NCI-H187 (cell line): ENCODE measurements around the gene DNAJB1.
"Not testable (repeated sequence)": the region's sequence is repeated elsewhere in the genome, so short reads cannot be mapped to it uniquely, and the experiment has no call there.

Source experiments
- DNase-seq, 2 experiments: peaks; one replicate each; lab custom pipeline; 2025; lab: John Stamatoyannopoulos, UW

Gene DNAJB1

DNA sequence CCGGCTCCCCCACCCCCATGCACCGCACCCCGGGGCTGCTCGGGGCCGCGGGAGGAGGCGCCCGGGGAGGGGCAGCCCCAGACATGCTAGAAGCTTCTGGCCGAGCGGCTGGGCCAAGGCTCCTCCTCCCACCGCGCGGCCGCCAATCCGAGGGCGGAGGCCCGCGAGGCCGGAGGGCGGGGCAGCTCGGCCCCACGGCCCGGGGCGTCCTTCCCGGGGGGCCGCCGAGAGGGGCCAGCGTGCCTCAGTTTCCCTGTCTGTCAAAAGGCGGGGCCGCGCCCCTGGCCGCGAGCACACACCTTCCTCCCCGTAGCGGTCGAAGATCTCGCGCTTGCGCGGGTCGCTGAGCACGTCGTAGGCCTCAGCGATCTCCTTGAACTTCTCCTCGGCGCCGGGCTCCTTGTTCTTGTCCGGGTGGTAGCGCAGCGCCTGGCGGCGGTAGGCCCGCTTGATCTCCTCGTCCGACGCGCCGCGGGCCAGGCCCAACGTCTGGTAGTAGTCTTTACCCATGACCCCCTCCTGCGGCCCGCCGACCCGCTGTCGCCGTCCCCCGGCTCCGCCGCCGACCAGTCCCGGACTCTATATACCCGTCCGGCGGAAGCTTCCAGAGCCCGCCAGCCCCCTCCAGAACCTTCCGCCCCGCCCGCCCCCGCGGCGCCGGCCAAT is at the start of gene DNAJB1:
TSS of gene DNAJB1 (minus strand) at position 558 of the 666 bp plus-strand sequence. CDS start at position 510, 48 bp downstream.
- peak in 1 of 2 experiments; percentile 3 for DNase-seq

DNA sequence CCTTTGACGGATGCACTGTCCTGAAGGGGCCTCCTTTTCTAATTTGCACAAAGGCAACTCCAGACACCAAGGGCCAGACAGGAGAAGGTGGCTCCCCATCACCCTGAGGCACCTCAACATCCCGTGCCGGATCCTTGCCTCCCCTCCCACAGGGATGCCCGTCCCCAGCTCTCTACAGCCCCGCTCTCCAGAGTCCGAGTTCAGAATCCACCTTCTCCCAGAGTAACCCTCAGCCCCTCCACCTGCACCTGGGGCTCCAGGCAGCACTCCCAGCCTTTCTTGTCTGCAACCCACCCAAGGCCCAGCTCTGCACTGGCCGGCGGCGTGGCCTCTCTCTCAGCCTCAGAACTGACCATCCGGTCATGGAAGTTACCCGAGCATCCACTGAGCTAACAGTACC is 48.9 kb upstream of the DNAJB1 start:
- DNase-seq, result no peak

DNA sequence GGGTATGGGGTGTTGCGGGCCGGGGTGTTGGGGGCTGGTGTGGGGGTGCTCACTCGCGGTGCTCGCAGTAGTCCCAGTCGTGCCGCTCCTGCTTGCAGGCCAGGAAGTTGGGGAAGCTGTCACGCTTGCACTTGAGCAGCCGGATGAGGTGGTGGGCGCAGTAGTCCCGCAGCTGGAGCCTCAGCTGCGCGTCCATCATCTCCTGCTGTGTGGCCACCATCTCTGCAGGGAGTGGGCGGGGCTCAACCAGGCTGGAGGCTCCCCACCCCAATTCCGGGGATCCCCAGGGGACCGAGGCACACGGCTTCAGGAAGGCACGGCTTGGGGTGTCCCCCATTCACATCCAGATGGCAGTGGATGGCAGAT is 48.5 kb upstream of the DNAJB1 start:
- DNase-seq, result no peak

DNA sequence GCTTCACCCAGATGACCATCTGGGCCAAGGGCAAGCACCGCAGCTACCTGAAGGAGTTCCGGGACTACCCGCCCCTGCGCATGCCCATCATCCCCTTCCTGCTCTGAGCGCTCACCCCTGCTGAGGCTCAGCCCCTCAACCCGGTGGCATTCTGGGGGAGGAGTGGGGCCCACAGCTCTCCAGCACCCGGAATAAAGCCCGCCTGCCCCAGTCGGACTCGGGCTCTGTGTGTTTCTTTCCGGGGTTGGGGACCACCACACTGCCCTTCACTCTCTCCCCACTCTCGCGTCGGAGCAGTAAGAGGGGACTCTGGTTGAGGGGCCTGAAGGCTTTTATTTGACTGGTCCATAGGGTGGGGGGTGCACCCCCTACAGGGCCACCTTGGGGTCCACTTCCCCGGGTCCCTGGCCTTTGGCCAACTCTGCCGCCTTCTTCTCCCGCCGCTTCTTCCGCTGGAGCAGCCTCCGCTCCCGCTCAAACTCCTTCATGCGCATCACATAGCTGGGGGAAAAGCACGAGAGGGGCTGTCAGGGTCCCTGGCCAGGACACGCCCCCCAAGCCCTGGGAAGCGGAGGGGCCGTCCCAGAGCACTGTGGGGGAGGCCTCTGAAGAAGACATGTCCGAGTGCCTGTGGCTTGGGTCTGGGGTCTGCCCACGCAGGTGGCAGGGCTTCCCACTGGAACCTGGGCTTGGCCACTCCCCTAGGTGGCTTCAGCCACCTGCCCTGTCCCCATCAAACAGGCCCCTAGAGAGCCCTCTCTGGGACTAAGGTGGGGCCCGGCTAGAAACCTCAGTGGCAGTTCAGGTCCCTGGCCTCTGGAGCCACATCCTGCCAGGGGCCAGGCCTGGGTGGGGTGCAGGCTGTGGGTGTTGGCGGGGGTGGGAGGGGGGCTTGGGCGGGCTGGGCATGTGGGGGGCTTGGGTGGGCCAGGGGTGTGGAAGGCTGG is 47.8 kb upstream of the DNAJB1 start:
- no peak for DNase-seq

DNA sequence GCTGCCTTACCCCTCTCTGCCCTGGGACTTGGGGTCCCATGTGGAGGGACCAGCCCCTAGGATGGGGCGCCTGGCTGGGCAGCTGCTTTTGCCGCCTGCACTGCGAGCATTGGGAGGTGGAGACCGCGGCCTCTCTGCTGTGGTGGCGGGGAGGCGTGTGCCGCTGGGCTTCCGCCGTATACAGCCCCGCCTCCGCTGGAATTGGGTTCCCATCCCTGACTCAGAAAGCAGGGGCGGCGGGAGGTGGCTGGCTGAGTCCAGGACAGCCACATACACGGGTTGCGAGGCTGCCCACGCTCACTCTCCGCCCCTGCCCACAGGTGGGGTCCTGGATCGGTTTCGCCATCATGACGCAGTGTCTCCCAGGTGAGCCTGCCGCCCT is 47.1 kb upstream of the DNAJB1 start:
- no peak for DNase-seq

DNA sequence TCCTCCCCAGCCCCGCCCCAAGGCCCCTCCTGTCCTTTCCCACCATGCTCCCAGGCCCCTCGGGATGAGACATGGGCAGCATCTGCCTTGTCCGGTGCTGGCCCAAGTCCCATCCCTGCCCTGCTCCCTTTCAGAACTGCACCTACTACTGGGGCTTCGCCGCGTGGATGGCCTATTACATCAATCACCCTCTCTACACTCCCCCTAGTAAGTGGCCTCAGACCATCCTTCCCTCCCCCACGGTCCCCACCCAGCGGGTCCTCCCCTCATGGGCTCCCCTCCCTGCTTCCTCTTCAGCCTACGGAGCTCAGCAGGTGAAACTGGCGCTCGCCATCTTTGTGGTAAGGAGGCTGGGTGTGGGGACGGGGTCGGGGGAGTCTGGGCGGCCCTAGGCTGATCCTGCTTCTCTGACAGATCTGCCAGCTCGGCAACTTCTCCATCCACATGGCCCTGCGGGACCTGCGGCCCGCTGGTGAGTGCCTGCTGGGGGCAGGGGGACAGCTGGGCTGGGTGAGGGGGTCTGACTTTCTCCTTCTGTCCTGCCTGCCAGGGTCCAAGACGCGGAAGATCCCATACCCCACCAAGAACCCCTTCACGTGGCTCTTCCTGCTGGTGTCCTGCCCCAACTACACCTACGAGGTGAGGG is 46.6 kb upstream of the DNAJB1 start:
- DNase-seq, result not testable (repeated sequence)

DNA sequence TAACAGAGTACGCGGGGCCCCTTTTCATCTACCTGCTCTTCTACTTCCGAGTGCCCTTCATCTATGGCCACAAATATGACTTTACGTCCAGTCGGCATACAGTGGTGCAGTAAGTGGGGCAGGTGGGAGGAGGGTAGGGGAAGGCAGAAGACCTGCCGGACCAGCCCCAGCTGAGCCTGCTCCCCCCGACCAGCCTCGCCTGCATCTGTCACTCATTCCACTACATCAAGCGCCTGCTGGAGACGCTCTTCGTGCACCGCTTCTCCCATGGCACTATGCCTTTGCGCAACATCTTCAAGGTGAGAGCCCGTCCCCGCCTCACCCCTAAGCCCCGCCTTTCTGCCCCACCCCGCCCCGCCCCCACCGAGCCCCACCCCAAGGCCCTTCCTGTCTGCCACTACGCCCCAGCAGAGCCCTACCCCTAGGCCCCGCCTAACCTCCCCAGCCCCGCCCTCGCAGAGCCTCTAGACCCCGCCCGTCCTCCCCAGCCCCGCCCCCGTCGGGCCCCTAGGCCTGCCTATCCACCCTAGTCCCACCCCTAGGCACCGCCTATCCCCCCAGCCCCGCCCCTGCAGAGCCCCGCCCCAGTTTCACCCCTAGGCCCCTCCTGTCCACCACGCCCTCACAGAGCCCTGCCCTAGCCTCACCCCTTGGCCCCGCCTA is 45.9 kb upstream of the DNAJB1 start:
- DNase-seq, result no peak

DNA sequence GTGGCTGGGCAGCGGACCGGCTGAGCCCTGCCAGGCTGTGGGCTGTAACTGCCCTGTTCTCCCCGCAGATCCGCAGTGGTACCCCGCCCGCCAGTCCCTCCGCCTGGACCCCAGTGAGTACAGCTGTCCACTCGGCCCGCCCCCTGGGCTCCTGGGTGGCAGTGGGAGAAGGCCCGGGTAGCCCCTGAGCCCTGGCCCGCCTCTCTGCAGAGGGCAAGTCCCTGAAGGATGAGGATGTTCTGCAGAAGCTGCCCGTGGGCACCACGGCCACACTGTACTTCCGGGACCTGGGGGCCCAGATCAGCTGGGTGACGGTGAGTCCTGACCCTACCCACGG is 45.4 kb upstream of the DNAJB1 start:
- no peak for DNase-seq

DNA sequence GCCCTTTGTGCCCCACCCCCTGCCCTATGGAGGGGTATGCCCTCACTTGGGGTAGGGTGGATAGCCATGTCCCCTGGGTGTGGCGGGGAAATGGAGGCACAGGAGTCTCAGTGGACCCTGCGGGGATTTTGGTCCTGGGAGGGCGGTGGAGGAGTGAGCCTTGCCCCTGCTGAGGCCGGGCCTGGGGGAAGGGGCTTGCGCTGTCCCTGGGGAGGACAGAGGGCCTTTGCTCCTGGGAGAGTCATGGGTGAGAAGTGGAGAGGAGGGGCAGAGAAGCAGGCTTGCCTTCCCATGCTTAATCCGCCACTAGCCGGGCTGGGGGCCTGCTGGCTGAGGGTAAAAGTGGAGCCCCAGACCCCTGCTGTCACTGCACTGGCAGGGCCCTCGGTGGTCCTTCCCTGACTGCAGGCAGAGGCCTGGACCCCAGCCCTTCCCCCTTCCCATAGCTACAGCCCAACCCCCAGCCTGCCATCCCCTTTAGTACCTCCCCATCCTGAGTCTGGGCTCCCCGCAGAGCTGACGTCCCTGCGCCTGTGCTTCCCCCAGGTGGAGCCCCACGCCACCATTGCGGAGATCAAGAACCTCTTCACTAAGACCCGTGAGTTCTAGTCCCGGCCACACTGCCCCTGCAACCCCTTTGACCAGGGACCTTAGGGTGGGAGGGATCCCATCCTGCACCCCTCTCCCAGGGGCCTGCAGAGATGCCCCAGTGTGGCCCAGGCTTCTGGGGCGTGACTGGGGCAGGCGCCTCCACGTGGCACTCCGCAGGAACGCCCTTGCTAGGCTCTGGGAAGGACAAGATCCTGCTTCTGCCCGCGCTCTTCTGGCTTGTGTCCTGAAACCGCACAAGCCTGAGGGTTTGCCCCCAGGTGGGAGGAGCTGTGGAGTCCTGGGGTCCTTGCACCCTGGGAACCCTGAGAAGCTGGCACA is 44.7 kb upstream of the DNAJB1 start:
- no peak for DNase-seq

DNA sequence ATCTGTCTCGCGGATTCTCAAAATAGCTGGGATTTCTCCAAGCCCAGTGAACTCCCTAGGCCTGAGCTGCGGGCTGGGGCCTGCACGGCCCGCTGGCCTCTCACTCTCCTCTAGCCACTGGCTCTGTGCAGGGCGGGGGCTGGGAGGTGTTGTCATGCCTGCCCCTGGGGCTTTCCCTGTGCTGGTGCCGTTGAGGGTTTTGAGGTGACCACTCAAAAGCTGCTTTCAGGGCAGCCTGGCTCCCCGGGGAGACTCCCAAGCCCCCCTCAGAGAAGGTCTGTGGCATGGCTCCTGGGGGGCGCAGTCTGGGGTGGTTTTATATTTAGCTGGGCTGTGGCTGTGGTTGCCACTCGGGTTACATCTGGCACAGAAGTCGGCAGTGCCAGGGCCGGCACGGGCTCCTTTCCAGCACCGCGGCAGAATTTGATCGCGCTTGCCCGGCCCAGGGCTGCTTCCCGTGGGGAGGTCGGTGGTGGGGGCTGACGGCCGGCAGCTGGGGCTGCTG is 43.7 kb upstream of the DNAJB1 start:
- no peak for DNase-seq

DNA sequence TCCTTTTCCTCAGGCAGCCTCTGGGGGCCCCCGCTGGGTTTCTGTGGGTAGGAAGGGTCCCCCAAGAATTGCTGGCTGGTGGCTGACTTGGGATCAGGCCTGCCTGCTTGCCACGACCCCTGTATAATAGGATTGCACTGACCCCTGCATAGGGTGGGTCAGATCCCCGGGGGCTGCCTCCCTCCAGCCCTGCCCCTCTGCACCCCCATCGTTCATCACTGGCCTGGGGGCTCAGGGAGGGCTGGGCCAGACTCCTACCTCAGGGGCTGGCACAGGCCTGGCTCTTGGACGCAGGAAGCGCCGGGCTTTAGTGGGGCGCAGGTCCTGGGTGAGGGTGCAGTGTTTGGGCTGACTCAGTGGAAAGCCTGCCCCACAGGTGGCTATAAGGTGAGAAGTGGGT is 43.1 kb upstream of the DNAJB1 start:
- no peak for DNase-seq

DNA sequence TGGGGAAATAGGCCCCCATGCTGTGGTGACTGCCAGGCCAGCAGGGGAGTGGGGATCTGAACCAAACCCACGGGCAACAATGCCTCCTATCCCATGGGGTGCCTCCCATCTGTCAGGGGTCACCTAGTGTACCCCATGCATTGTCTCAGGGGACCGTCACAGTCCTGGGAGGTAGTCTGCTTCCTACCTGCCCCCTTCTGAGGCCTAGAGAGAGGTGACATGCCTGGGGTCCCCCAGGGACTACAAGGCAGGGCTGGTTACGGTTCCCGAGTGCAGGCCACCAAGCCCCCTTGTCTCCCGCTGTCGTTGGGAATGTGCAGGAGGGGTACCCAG is 42.5 kb upstream of the DNAJB1 start:
- no peak for DNase-seq

DNA sequence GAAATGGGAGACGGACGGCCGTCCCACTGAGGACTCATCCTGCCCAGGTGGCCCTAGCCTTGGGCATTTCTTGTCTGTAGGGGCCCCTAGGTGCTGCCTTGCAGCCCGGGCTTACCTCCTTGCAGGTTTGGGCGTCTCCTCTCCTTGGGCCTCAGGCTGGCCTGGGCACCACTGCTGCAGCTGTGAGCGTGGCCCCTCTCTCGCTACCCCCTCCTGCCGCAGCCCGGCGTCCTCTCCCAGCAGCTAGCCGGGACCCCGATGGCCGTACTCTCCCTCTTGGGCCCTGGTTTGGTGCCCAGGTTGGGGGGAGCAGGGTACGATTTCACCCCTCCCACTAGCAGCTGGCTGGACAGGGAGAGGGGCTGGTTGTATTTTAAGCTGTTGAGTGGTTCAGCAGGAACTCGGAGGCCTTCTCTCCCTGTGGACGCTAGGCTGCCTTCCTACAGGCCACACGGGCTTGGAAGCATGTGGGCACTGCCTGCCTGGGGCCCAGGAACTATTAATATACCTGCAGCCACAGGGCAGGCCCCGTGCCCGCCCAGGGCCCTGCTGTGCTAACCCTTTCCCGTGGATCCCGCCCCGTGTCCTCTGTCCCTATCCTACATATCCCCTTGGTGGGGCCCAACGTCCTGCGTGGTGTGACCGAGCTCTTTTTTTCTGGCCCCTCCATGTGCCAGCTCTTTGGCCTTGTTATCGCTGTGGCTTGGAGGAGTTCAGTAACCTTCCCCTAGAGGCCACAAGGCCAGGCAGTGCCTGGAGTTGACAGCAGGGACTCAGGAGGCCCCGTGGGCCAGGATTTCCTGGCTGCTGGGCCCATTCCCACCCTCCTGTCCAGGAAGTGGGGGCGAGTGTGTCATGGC is 41.9 kb upstream of the DNAJB1 start:
- no peak for DNase-seq

DNA sequence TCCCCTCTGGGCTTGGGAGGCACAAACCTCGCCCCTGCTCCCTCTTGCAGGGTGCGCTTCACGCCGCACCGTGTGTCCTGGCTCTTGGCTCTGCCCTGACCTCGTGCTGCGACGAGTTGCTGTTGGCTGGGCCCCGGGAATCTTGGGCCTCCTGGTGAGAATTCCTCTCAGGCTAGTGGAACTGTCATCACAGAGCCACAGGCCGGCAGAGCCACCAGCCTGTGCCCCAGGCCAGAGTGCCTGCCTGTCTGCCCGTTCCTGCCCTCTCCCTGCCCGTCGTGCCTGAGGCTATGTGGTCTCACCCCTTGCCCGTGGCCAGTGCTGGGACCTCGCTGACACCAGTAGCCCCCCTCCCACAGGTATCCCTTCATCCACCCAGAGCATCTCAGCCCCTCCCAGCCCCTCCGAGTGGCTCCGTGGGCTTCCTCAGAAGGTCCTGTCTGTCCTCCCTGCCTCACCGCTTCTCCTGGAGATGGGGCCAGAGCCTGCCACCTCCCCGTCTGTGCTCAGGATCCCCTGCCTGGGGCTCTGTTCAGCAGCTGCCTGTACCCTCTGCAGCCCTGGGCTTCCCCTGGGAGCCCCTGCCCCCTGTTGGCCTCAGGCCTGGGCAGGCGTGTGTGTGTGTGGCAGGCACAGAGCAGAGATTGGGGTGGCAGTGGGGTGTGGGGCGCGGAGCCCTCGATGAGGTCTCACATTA is 40.3 kb upstream of the DNAJB1 start:
- no peak for DNase-seq

DNA sequence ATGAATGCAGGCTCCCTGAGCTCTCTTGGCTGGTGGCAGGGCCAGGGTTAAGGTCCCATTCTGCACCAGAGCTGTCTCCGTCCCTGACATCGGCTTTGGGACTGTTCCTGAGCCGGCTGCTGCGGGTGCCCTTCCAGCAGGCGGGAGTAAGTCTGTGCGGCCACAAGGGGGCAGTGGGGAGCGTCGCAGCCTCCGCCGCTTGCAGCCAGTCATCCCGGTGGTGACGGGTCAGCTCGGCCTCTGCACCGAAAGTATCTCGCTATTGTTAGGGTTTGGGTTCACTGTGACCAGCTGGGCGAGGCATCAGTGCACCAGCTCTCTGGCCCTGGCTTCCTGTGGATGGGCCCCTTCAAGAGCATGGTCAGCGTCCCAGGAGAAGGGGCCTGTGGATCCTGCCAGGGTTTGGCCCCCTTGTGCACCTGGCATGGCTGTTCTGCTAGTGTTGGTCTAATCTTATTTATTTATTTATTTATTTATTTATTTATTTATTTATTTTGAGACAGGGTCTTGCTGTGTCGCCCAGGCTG is 38.5 kb upstream of the DNAJB1 start:
- peak; percentile 24 to 26 for DNase-seq

DNA sequence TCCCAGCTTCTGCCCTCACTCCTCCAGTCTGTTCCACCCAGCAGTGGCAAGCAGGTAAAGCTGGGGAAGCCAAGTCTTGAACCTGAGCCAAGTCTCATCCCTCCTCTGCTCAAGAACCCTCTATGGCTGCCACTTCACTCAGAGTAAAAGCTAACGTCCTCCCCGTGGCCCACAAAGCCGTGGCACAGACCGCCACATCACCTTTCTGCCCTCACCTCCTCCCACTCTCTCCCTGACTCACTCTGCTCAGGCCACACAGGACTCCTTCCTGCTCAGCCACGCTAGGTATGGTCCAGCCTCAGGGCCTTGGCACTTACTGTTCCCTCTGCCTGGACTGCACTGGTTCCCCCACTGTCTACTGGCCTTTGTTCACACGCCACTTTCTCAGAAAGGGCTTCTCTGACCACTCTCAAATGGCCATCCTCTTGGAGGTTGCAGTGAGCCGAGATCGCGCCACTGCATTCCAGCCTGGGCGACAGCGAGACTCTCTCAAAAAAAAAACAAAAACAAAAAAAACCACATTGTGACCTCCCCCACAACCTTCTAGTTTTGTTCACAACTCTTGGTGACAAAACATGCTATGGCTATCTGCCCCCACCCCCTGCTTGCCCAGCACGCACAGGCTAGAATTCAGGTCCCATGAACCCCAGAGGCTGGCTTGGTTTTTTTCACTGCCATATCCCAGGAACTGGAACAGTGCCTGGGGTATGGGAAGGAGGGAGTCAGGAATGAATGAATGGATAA is 37.9 kb upstream of the DNAJB1 start:
- no peak for DNase-seq

DNA sequence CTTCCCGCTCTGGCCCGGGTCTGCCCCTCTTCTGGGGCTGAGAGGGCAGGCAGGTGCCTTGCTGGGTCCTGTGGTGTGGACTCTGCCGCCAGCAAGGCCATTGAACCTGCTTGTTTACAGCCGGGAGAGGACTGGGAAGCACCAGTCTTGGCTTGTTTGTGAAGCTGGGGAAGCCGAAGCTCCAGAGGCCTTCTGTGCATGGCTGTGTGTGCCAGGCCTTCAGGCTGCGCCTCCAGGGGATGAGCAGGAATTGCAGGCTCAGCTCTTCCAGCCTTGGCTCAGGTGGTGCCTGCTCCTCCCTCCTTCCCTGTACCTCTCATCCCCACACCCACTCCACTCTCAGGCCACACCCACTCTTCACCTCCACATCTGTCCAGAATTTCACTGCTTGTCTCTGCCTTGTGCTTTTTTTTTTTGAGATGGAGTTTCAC is 36.2 kb upstream of the DNAJB1 start:
- peak; percentile 9 to 44 for DNase-seq

DNA sequence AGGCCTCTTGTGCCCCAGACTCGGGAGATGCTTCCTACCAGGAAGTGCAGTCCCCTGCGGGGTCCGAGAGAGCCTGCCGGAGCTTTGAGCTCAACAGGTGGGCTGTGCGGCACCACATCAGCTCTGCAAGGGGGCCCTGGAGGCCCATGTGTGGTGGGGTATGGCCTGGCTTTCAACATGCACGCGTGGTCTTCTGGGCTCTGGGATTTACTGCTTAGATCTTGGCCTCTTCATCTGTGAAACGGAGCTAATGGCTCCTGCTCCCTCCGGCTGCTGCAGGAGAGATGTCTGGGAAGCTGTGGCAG is 35.7 kb upstream of the DNAJB1 start:
- no peak for DNase-seq
